Measurements from ENCODE around the gene LSP1.

The LSP1 gene

GRCh38 chr11:1858154-1858553 is 5.3 kb downstream of the LSP1 start:
- ATAC-seq, result no peak
- TF ChIP-seq ISL1 (CRISPR knock-in tag; IDR thresholded peaks at IDR 0.05) (no peak), ZFP30 (CRISPR knock-in tag; IDR thresholded peaks at IDR 0.05) (no peak), ESRRG (CRISPR knock-in tag; IDR thresholded peaks at IDR 0.05) (no peak), PATZ1 (CRISPR knock-in tag; IDR thresholded peaks at IDR 0.05; ENCODE audit: borderline replicate concordance) (no peak), ARNTL (CRISPR knock-in tag; IDR thresholded peaks at IDR 0.05; ENCODE audit: borderline replicate concordance, low read depth) (no peak), BACH2 (CRISPR knock-in tag; IDR thresholded peaks at IDR 0.05; ENCODE audit: borderline replicate concordance) (no peak), GLIS3 (CRISPR knock-in tag; IDR thresholded peaks at IDR 0.05) (no peak), TSHZ2 (CRISPR knock-in tag; IDR thresholded peaks at IDR 0.05) (no peak)

- TF ChIP-seq OSR1 (CRISPR knock-in tag; IDR thresholded peaks at IDR 0.05) (no peak), CSRNP3 (CRISPR knock-in tag; IDR thresholded peaks at IDR 0.05) (no peak)
- no peak for ATAC-seq
These were observed 5.7 kb downstream of the LSP1 start for GRCh38 chr11:1858576-1858975.

GRCh38 chr11:1859004-1859403 is 6.1 kb downstream of the LSP1 start:
- TF ChIP-seq SNAI2 (CRISPR knock-in tag; IDR thresholded peaks at IDR 0.05) (no peak), ZNF8 (CRISPR knock-in tag; IDR thresholded peaks at IDR 0.05) (no peak), TOX (CRISPR knock-in tag; IDR thresholded peaks at IDR 0.05; ENCODE audit: borderline replicate concordance) (no peak), ESRRG (CRISPR knock-in tag; IDR thresholded peaks at IDR 0.05) (no peak), ARNTL (CRISPR knock-in tag; IDR thresholded peaks at IDR 0.05; ENCODE audit: borderline replicate concordance, low read depth) (no peak), CREB5 (CRISPR knock-in tag; IDR thresholded peaks at IDR 0.05; ENCODE audit: low read depth) (no peak), TSHZ2 (CRISPR knock-in tag; IDR thresholded peaks at IDR 0.05) (no peak), BACH2 (CRISPR knock-in tag; IDR thresholded peaks at IDR 0.05; ENCODE audit: borderline replicate concordance) (no peak), CSDC2 (CRISPR knock-in tag; IDR thresholded peaks at IDR 0.05) (no peak), ZFP3 (CRISPR knock-in tag; IDR thresholded peaks at IDR 0.05) (no peak), CSRNP3 (CRISPR knock-in tag; IDR thresholded peaks at IDR 0.05) (no peak), ZC3H10 (CRISPR knock-in tag; IDR thresholded peaks at IDR 0.05) (no peak), ISL1 (CRISPR knock-in tag; IDR thresholded peaks at IDR 0.05) (no peak), RARB (CRISPR knock-in tag; IDR thresholded peaks at IDR 0.05) (no peak)
- no peak for ATAC-seq

All from SK-N-SH treated with all-trans-retinoic acid at 6 μM for 48 hours (cell line).